Retina (tissue), 1 donor: ENCODE results near the gene ALG12.

Source experiments
- DNase-seq: peaks from one replicate; pipeline ENCODE4 v3.0.0-alpha.2; 2016

ALG12 gene

GRCh38 chr22:49885881-49886280 lies 32.4 kb downstream of the ALG12 start:
- DNase-seq = no peak

- DNase-seq = no peak
Observed at GRCh38 chr22:49885281-49885680, 33.0 kb downstream of the ALG12 start.

GRCh38 chr22:49884503-49885260 lies 33.6 kb downstream of the ALG12 start:
- no peak for DNase-seq

GRCh38 chr22:49884075-49884474 lies 34.2 kb downstream of the ALG12 start:
- no peak for DNase-seq

GRCh38 chr22:49883294-49883640 lies 35.0 kb downstream of the ALG12 start:
- DNase-seq = no peak

- DNase-seq = no peak
Observed at GRCh38 chr22:49882519-49883293, 35.5 kb downstream of the ALG12 start.

GRCh38 chr22:49881856-49882255 lies 36.4 kb downstream of the ALG12 start:
- DNase-seq = no peak

- no peak for DNase-seq
Observed at GRCh38 chr22:49880281-49880680, 38.0 kb downstream of the ALG12 start.

- DNase-seq = no peak
Observed at GRCh38 chr22:49879871-49880270, 38.4 kb downstream of the ALG12 start.

- DNase-seq = no peak
Observed at GRCh38 chr22:49878206-49878605, 40.0 kb downstream of the ALG12 start.

DNA sequence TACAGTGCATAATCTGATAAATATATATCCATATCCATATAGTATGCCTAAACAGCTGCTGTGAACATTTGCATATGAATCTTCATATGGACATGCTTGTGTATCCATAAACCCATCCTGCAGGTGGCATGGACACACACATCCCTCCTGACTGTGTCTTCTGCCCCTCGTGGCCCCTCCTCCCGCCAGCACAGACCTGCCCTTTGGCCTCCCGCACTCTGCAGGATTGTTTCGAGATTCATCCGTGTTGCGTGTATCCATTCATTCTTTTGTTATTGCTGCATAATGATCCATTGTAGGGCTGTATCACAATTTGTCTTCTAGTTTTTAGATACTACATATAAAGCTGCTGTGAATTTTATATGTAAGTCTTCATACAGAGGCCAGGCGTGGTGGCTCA lies 40.6 kb downstream of the ALG12 start:
- no peak for DNase-seq

DNA sequence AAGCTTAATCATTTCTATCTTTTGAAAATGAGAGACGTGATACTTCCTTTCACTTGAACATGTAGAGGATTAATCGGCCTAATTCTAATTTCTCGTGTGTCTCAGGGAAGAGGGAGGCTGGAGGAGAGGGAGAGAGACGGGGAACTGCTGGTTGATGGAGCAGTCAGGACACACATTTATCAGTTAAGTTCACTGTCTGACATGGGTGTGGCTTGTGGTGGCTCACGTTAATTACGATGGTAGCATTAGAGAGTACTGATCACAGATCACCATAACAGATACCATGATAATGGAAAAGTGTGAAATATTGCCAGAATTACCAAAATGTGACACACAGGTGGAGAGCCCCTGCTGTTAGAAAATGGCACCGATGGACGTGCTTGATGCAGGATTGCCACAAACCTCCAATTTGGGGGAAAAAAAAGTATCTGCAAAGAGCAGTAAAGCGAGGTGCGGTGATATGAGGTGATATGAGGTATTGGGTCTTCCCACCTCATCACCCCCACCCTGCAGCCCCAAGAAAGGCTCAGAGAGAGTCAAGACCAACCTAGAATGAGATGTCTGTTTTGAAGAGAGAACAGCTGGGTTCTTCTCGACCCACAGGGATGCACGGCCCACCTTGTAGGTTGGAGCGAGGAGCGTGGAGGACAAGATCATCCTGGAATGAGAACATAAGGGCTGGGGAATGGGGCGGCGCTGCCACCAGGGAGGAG lies 44.9 kb downstream of the ALG12 start:
- DNase-seq = no peak

DNA sequence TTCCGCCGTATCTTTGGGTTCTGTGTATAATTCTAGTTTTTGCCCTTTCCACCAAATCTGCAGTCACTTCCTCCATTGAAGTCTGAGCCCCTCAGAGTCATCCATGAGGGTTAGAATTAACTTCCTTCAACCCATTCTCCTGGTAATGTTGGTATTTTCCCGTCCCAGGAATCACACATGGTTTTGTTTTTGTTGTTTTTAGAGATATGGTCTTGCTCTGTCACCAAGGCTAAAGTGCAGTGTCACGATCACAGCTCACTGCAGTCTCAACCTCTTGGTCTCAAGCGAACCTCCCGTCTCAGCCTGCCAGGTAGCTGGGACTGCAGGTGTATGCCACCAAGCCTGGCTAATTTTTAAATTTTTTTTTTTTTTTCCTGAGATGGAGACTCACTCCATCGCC lies 45.9 kb downstream of the ALG12 start:
- no peak for DNase-seq

DNA sequence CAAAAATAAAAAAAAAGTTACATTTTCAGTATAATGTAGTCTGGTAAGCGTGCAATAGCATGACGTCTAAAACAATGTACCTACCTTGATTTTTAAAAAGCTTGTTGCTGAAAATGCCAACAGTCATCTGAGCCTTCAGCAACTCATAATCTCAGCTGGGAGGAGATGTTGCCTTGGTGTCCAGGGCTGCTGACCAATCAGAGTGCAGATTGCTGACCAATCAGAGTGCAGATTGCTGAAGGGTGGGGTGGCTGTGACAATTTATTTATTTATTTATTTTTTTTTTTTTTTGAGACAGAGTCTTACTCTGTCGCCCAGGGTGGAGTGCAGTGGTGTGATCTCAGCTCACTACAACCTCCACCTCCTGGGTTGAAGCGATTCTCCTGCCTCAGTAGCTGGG lies 46.8 kb downstream of the ALG12 start:
- DNase-seq = no peak

DNA sequence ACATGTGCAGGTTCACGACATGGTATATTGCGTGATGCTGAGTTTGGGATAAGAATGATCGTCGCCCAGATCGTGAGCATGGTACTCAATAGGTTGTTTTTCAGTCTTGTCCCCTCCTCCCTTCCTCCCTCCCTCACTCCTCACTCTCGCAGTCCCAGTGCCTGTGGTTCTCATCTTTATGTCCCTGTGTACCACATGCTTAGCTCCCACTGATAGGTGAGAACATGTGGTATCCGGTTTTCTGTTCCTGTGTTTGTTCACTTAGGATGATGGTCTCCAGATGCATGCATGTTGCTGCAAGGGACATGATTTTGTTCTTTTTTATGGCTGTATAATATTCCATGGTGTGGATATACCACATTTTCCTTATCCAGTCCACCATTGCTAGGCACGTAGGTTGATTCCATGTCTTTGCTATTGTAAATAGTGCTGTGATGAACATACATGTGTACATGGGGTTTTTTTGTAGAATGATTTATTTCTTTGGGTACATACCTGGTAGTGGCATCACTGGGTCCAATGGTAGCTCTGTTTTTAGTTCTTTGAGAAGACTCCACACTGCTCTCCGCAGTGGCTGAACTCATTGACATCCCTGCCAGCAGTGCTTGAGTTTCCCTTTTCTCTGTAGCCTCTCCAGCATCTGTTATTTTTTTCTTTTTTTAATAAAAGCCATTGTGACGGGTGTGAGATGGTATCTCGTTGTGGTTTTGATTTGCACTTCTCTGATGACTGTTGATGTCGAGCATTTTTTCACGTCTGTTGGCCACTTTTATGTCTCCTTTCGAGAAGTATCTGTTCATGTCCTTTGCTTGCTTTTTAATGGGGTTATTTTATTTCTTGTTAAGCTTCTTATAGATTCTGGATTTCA lies 48.2 kb downstream of the ALG12 start:
- no peak for DNase-seq

- DNase-seq = no peak
Observed at GRCh38 chr22:49869086-49869830, 49.0 kb downstream of the ALG12 start.

DNA sequence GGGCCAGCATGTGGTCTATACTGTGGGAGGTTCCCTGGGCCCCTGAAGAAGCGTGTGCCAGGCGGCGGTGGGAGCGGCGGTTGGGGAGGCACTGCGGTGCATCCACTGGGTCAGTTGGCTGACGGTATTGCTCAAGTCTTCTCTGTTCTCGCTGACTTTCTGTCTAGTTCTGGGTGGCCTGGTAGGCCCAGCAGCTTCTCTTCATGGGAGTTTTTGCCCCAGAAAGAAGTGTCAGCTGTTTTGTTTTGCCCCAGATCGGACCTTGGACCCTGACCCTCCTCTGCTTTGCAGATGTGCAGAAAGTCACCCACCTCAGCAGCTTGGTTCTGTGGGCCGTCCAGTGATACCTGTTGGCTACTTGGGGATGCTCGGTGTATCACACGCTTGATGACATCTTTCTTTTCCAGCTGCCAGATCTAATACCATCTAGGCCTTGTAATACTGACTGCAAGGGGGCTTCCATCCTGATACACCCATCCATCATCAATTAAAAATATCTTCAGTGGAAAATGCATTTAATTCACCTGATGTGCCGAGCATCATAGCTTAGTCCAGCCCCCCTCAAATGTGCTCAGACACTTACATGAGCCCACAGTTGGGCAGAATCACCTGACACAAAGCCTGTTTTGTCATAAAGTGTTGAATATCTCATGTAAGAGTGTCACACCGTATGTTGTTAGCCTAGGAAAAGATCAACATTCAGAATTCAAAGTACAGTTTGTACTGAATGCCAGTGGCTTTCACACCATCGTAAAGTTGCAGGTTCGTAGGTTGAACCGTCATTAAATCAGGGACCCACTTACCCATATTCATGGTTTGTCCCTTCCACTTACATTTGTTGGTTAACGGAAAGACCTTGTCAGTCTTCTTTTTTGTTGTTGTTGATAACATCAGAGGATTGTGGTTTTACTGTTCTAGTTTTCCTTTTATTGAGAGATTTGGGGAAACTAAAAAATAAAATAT lies 50.7 kb downstream of the ALG12 start:
- no peak for DNase-seq

DNA sequence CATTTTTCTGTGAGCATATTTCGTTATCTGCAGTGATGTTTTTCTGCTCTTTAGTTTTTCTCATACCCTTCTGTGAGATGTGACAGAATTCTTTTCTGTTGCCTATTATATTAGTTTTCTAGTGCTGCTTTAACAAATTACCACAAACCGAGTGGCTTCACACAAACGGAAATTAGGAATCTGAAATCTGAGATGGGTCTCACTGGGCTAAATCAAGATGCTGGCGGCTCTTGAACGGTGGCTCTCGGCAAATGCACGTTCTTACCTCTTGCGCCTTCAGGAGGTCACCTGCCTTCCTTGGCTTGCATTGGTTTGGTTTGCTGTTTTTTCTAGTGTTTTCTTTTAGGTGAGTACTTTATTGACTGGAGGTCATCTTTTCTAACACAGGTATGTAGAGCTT lies 51.6 kb downstream of the ALG12 start:
- DNase-seq = no peak

- DNase-seq = no peak
Observed at GRCh38 chr22:49866134-49866533, 52.1 kb downstream of the ALG12 start.

GRCh38 chr22:49865156-49865555 lies 53.1 kb downstream of the ALG12 start:
- no peak for DNase-seq

DNA sequence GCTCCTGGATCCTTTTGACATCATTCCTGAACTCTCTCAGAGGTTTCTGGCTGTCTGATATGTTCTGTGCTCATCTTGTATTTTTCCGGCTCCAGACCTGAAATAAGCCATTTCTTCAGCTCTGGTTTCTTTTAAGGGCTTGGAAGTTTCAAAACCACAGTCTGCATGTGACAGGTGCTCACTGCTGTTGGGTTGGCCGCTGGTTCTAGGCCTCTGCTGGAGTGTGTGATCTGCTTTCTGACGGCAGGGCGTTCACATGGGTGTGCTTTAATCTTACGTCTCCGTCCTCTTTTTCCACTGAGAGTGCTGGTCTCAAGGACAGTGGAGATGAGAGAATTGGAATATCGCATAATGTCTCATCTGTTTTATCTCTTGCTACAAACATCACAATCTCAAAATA lies 54.3 kb downstream of the ALG12 start:
- DNase-seq = no peak
